HG03103 (cell line): ENCODE measurements around the gene RICTOR.

Experiments used
- ATAC-seq: cut with Tn5 transposase; IDR thresholded peaks from one replicate; pipeline ENCODE4 v1.9.1; 2021; ENCODE audit warnings: low read depth; ENCODE audit not compliant: unreplicated experiment

The RICTOR gene

GRCh38 chr5:38953426-38954012 is 120.7 kb downstream of the RICTOR start:
- ATAC-seq, result no peak

GRCh38 chr5:38948501-38948900 is 125.7 kb downstream of the RICTOR start:
- ATAC-seq, result no peak

- no peak for ATAC-seq
Measured at GRCh38 chr5:38944282-38944681, 129.9 kb downstream of the RICTOR start.

- no peak for ATAC-seq
Measured at GRCh38 chr5:38941912-38942311, 132.3 kb downstream of the RICTOR start.

- no peak for ATAC-seq
Measured at GRCh38 chr5:38940230-38940858, 133.9 kb downstream of the RICTOR start.

- ATAC-seq, result no peak
Measured at GRCh38 chr5:38938973-38939372, 135.2 kb downstream of the RICTOR start.

GRCh38 chr5:38938424-38938823 is 135.8 kb downstream of the RICTOR start:
- no peak for ATAC-seq

GRCh38 chr5:38936269-38936668 is 137.9 kb downstream of the RICTOR start:
- ATAC-seq, result no peak

- no peak for ATAC-seq
Measured at GRCh38 chr5:38935437-38935836, 138.8 kb downstream of the RICTOR start.

- ATAC-seq, result no peak
Measured at GRCh38 chr5:38932854-38933408, 141.3 kb downstream of the RICTOR start.

GRCh38 chr5:38931731-38932130 is 142.5 kb downstream of the RICTOR start:
- ATAC-seq, result no peak

GRCh38 chr5:38929838-38930237 is 144.4 kb downstream of the RICTOR start:
- ATAC-seq, result no peak

GRCh38 chr5:38927470-38927869 is 146.7 kb downstream of the RICTOR start:
- ATAC-seq, result no peak

- no peak for ATAC-seq
Measured at GRCh38 chr5:38926121-38926520, 148.1 kb downstream of the RICTOR start.

- ATAC-seq, result no peak
Measured at GRCh38 chr5:38925154-38925925, 148.9 kb downstream of the RICTOR start.

- ATAC-seq, result no peak
Measured at GRCh38 chr5:38923661-38924451, 150.3 kb downstream of the RICTOR start.

GRCh38 chr5:38922199-38922598 is 152.0 kb downstream of the RICTOR start:
- peak; percentile 83 for ATAC-seq

GRCh38 chr5:38921174-38921573 is 153.0 kb downstream of the RICTOR start:
- ATAC-seq, result no peak

- no peak for ATAC-seq
Measured at GRCh38 chr5:38916802-38917201, 157.4 kb downstream of the RICTOR start.

GRCh38 chr5:38913714-38914113 is 160.5 kb downstream of the RICTOR start:
- ATAC-seq, result no peak

GRCh38 chr5:38911933-38912332 is 162.3 kb downstream of the RICTOR start:
- no peak for ATAC-seq
